ENCODE measurements around the gene AGO4.

AGO4 gene

DNA sequence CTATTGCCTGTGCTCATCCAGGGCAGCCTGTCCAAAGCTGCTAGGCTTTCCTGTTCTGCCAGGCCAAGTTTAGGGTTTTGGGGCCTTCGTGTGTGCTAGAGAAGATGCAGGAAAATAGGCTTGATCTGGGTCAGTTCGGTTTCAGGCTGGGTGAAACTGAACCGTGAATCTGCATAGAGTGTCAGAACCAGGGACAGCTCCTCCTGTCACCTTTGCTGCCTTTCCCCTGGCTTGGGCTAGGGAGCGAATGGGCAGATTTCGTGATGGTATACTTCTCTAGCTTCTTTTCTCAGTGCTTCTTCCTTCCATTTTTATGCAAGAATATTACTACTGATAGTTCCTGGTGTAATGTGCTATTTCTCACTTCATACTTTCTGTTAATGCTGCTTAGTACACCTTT is 69.2 kb downstream of the AGO4 start:
- Histone ChIP-seq H3K9me3 (ENCODE audit: insufficient read depth, low read length) (no peaks in the 10 kb centered on the region), H3K79me2 (ENCODE audit: low read length) (no peaks in the 10 kb centered on the region), H3K4me3 (ENCODE audit: low read length) (no peak overlapping the region)

DNA sequence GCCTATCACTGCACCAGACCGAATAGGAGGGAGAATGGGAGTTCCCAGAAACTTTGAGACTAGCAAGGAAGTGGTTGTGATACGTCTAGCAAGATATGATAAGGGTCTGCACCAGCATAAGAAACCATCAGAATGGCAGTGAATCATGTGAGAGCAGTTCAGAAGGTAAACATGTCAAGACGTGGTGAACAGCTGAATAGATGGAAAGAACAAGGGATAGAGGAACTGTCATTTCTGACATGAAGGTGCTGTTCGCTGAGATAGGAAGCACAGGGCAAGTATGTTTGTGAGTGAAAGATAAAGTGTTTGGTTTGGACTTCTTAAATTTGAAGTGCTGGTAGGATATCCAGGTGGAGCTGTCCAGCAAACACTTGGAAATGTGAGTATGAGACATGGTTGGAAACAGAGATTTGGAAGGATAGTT is 74.0 kb downstream of the AGO4 start:
- Histone ChIP-seq H3K27me3 (ENCODE audit: low read depth, low read length) (no peaks in the 10 kb centered on the region), H4K20me1 (ENCODE audit: insufficient read depth, low read length) (peaks cover 9% of the 10 kb centered on the region), H3K4me3 (ENCODE audit: low read length) (no peak overlapping the region), H3K4me2 (ENCODE audit: low read length) (no peak overlapping the region), H3K27ac (ENCODE audit: low read length) (no peak overlapping the region), H3K9me3 (ENCODE audit: insufficient read depth, low read length) (no peaks in the 10 kb centered on the region), H3K4me1 (ENCODE audit: low read length) (peaks cover 12% of the 10 kb centered on the region), H2AFZ (ENCODE audit: low read depth, low read length) (no peak overlapping the region), H3K79me2 (ENCODE audit: low read length) (peaks cover 10% of the 10 kb centered on the region; the same call in 1 of the 2 replicates), H3K36me3 (replicated peaks; ENCODE audit: low read depth, low read length) (no peaks in the 10 kb centered on the region), H3K9ac (ENCODE audit: low read length) (no peak overlapping the region)
- TF ChIP-seq, protein P1, sequence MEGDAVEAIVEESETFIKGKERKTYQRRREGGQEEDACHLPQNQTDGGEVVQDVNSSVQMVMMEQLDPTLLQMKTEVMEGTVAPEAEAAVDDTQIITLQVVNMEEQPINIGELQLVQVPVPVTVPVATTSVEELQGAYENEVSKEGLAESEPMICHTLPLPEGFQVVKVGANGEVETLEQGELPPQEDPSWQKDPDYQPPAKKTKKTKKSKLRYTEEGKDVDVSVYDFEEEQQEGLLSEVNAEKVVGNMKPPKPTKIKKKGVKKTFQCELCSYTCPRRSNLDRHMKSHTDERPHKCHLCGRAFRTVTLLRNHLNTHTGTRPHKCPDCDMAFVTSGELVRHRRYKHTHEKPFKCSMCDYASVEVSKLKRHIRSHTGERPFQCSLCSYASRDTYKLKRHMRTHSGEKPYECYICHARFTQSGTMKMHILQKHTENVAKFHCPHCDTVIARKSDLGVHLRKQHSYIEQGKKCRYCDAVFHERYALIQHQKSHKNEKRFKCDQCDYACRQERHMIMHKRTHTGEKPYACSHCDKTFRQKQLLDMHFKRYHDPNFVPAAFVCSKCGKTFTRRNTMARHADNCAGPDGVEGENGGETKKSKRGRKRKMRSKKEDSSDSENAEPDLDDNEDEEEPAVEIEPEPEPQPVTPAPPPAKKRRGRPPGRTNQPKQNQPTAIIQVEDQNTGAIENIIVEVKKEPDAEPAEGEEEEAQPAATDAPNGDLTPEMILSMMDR (IDR thresholded peaks at IDR 0.05; ENCODE audit: low read depth, low read length), result no peak
- TF ChIP-seq EZH2phosphoT487 (IDR thresholded peaks at IDR 0.05; ENCODE audit: low read depth), result no peak

More for the DNA sequence above, 69.2 kb downstream of the AGO4 start:
- Histone ChIP-seq H3K4me1 (ENCODE audit: low read length) (peaks cover 5% of the 10 kb centered on the region; the same call in 1 of the 2 replicates), H3K9ac (ENCODE audit: low read length) (no peak overlapping the region), H3K27me3 (ENCODE audit: low read depth, low read length) (no peaks in the 10 kb centered on the region), H3K36me3 (replicated peaks; ENCODE audit: low read depth, low read length) (no peaks in the 10 kb centered on the region), H2AFZ (ENCODE audit: low read depth, low read length) (no peak overlapping the region), H4K20me1 (ENCODE audit: insufficient read depth, low read length) (no peaks in the 10 kb centered on the region), H3K4me2 (ENCODE audit: low read length) (no peak overlapping the region), H3K27ac (ENCODE audit: low read length) (no peak overlapping the region)
- no peak for TF ChIP-seq EZH2phosphoT487 (IDR thresholded peaks at IDR 0.05; ENCODE audit: low read depth)
- TF ChIP-seq, protein P1 (IDR thresholded peaks at IDR 0.05; ENCODE audit: low read depth, low read length), result no peak

DNA sequence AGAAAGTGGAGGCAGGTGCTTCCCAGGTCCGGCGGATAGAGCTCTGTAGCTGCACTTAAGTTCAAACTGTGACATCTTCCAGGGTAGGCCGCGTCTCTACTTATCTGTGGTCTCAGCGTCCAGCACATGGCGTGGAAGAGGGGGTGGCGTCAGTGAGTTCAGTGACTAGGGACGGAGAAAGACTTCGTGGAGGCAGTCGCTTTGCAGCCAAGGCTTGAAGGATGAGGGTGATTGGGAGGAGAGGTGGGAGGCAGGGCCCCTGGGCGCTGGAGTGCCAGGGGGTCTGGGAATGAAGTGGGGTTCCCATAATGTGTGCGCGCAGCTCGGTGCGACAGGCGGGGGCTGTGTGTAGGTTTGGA is 74.7 kb downstream of the AGO4 start:
- peak overlapping the region; percentile 98 for H3K4me3 ChIP-seq (ENCODE audit: low read length)
- peak overlapping the region; percentile 67 for H3K4me2 ChIP-seq (ENCODE audit: low read length)
- TF ChIP-seq EZH2phosphoT487 (IDR thresholded peaks at IDR 0.05; ENCODE audit: low read depth), result no peak
- TF ChIP-seq, protein P1 (IDR thresholded peaks at IDR 0.05; ENCODE audit: low read depth, low read length), result no peak
- H3K9me3 ChIP-seq (ENCODE audit: insufficient read depth, low read length), result no peaks in the 10 kb centered on the region
- no peak overlapping the region for H3K9ac ChIP-seq (ENCODE audit: low read length)
- H3K79me2 ChIP-seq (ENCODE audit: low read length), result peaks cover 10% of the 10 kb centered on the region; the same call in 1 of the 2 replicates
- H2AFZ ChIP-seq (ENCODE audit: low read depth, low read length), result peak overlapping the region; percentile 80; the same call in 1 of the 2 replicates
- H4K20me1 ChIP-seq (ENCODE audit: insufficient read depth, low read length), result peaks cover 15% of the 10 kb centered on the region
- no peaks in the 10 kb centered on the region for H3K27me3 ChIP-seq (ENCODE audit: low read depth, low read length)
- H3K27ac ChIP-seq (ENCODE audit: low read length), result no peak overlapping the region
- peaks cover 19% of the 10 kb centered on the region for H3K4me1 ChIP-seq (ENCODE audit: low read length)
- no peaks in the 10 kb centered on the region for H3K36me3 ChIP-seq (replicated peaks; ENCODE audit: low read depth, low read length)

DNA sequence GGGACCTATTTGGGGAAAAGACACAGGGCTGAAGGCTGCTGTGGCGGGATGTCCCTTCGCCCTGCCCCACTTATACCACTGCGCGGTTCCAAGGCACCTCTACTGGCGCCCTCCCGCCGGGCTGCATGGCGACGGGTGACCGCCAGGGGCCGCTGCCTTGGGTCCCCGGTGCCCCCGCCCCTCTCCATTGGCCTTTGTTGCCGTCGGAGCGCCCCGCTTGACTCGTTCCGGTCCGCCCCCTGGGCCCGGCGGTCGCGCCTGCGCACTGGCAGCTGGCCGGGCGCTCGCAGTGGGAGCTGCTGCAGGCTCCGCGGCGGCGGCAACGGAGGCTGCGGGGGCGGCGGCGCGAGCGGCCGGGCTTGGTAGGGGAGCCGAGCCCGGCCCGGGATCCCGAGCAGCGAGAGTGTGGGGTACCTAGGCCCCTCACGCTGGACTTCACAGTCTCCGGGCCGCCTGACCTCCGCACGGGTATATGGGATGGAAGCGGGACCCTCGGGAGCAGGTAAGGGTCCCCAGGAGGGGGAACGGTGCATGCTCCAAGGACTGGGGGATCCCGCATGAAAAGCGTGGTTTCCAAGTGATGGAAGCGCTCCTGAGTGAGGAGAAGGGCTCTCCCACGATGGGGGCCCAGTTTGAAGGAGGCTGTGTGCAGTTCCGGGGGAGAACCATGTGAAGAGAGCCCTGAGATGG is 75.3 kb downstream of the AGO4 start, which contains the start of gene AGO1:
Gene AGO1 (plus strand): TSS at position 265 of the 690 bp plus-strand sequence. CDS start 213 bp downstream, at position 478.
- Histone ChIP-seq H3K4me3 (ENCODE audit: low read length) (peak within 1 kb of the TSS; percentile 98), H3K9me3 (ENCODE audit: insufficient read depth, low read length) (no peaks in the 10 kb centered on the region), H4K20me1 (ENCODE audit: insufficient read depth, low read length) (peaks cover 18% of the 10 kb centered on the region), H3K79me2 (ENCODE audit: low read length) (peaks cover 10% of the 10 kb centered on the region; the same call in 1 of the 2 replicates), H3K36me3 (replicated peaks; ENCODE audit: low read depth, low read length) (no peaks in the 10 kb centered on the region), H3K27me3 (ENCODE audit: low read depth, low read length) (no peaks in the 10 kb centered on the region), H3K4me1 (ENCODE audit: low read length) (peaks cover 22% of the 10 kb centered on the region), H3K27ac (ENCODE audit: low read length) (peak within 1 kb of the TSS; percentile 25), H3K9ac (ENCODE audit: low read length) (peak within 1 kb of the TSS; percentile 90), H2AFZ (ENCODE audit: low read depth, low read length) (peak within 1 kb of the TSS; percentile 80; the same call in 1 of the 2 replicates), H3K4me2 (ENCODE audit: low read length) (peak within 1 kb of the TSS; percentile 72)
- TF ChIP-seq, protein P1 (IDR thresholded peaks at IDR 0.05; ENCODE audit: low read depth, low read length), result peak; percentile 62
- no peak for TF ChIP-seq EZH2phosphoT487 (IDR thresholded peaks at IDR 0.05; ENCODE audit: low read depth)

Data from OCI-LY3 (cell line).